HG02763 (cell line): Measurements from ENCODE around the gene F8.
"Not testable (repeated sequence)": the region's sequence is repeated elsewhere in the genome, so short reads cannot be mapped to it uniquely, and the experiment has no call there.

ENCODE experiments used
- ATAC-seq: cut with Tn5 transposase; IDR thresholded peaks from one replicate; pipeline ENCODE4 v1.9.1; 2021; ENCODE audit warnings: mild to moderate bottlenecking, moderate library complexity; ENCODE audit not compliant: unreplicated experiment

Gene F8

GRCh38 chrX:154886069-154886788 is 136.3 kb downstream of the F8 start, which contains the start of gene F8A1:
Gene F8A1 (plus strand): TSS chrX:154886355. CDS start chrX:154886375, 20 bp downstream.
- peak; percentile 59 for ATAC-seq

GRCh38 chrX:154885549-154885948 is 137.0 kb downstream of the F8 start:
- ATAC-seq, result not testable (repeated sequence)

GRCh38 chrX:154885057-154885456 is 137.5 kb downstream of the F8 start:
- ATAC-seq, result not testable (repeated sequence)

GRCh38 chrX:154884069-154884468 is 138.5 kb downstream of the F8 start:
- ATAC-seq, result not testable (repeated sequence)

GRCh38 chrX:154873329-154873728 is 149.2 kb downstream of the F8 start:
- no peak for ATAC-seq

GRCh38 chrX:154868522-154868921 is 154.0 kb downstream of the F8 start:
- not testable (repeated sequence) for ATAC-seq

- no peak for ATAC-seq
Measured at GRCh38 chrX:154855256-154855655, 167.3 kb downstream of the F8 start.

GRCh38 chrX:154850957-154851611 is 171.4 kb downstream of the F8 start:
- no peak for ATAC-seq

GRCh38 chrX:154840856-154841255 is 181.7 kb downstream of the F8 start:
- ATAC-seq, result no peak

GRCh38 chrX:154836163-154836562 is 186.4 kb downstream of the F8 start:
- no peak for ATAC-seq

- ATAC-seq, result no peak
Measured at GRCh38 chrX:154834562-154834961, 188.0 kb downstream of the F8 start, which contains the start of gene SMIM9. Gene SMIM9 (minus strand): TSS chrX:154834662. CDS start chrX:154830856, 3,806 bp downstream.

- ATAC-seq, result no peak
Measured at GRCh38 chrX:154833746-154834274, 188.7 kb downstream of the F8 start.

GRCh38 chrX:154829926-154830442 is 192.5 kb downstream of the F8 start:
- ATAC-seq, result no peak

- ATAC-seq, result no peak
Measured at GRCh38 chrX:154829134-154829533, 193.4 kb downstream of the F8 start.

GRCh38 chrX:154828016-154828408 is 194.5 kb downstream of the F8 start:
- no peak for ATAC-seq

- peak; percentile 95 for ATAC-seq
Measured at GRCh38 chrX:154827194-154828015, 195.1 kb downstream of the F8 start.

- not testable (repeated sequence) for ATAC-seq
Measured at GRCh38 chrX:154825586-154825985, 196.9 kb downstream of the F8 start.

- ATAC-seq, result no peak
Measured at GRCh38 chrX:154824638-154825037, 197.9 kb downstream of the F8 start.

GRCh38 chrX:154822029-154822428 is 200.5 kb downstream of the F8 start:
- no peak for ATAC-seq

GRCh38 chrX:154821523-154821922 is 201.0 kb downstream of the F8 start:
- ATAC-seq, result no peak
